GM08714 (cell line): Measurements from ENCODE around the gene FGFR3.
A peak's percentile ranks its signal among the peaks of the same experiment; 100 is the strongest.

Experiments
- H3K4me3 ChIP-seq: fragments of 200-500 bp; sonication (Bioruptor generic); 2 replicates; pipeline ENCODE4 v1.5.1; 2014; ENCODE audit warnings: mild to moderate bottlenecking, low read length, inconsistent platforms
- ZNF274 ChIP-seq: IDR thresholded peaks from 2 replicates; pipeline ENCODE4 v1.6.1; 2012; ENCODE audit warnings: mild to moderate bottlenecking, low read depth, low read length

Gene FGFR3

GRCh38 chr4:1792832-1793495 lies at the start of gene FGFR3:
Gene FGFR3 (plus strand): TSS chr4:1793293. CDS start chr4:1793935, 642 bp downstream.
- H3K4me3 ChIP-seq = peak within 1 kb of the TSS; percentile 20; the same call in 1 of the 2 replicates
- TF ChIP-seq ZNF274 = no peak

DNA sequence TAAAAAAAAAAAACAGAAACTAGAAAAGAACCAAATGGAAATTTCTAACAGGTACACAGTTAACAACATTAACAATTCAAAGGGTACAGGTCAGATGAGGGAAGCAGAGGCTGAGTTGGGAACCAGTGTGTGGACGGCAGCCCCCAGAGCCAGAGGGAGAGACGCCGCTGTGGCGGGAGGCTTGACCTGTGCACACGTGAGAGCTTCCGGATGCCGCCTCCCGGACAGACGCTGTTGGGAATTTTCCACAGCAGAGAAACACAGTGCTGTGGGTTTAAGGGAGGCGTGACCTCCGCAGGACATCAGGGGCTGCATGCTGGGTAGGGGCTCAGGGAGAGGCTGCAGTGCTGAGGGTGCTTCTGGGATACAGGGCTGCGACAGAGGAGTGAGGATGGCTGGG lies 49.5 kb upstream of the FGFR3 start:
- TF ChIP-seq ZNF274 = no peak
- no peak overlapping the region for H3K4me3 ChIP-seq

GRCh38 chr4:1743975-1744374 lies 49.1 kb upstream of the FGFR3 start:
- H3K4me3 ChIP-seq = no peak overlapping the region
- no peak for TF ChIP-seq ZNF274

- TF ChIP-seq ZNF274 = no peak
Observed at GRCh38 chr4:1744552-1744951, 48.5 kb upstream of the FGFR3 start.

DNA sequence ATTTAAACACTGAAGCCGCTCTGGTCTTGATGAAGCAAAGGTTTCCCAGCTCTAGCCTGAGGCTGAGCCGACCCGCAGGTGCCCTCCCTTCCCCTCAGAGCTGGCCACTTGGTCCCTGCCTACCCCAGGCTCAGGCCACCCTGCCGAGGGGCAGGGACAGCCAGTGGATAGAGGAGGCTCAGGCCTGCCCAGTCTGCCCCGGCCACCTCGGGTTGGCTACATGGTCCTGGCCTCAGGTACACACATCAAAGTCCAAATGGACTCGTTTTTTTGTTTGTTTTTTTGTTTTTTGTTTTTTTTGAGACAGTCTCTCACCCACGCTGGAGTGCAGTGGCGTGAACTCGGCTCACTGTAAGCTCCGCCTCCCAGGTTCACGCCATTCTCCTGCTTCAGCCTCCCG lies 47.9 kb upstream of the FGFR3 start:
- no peak for TF ChIP-seq ZNF274
- H3K4me3 ChIP-seq = no peak overlapping the region

More at GRCh38 chr4:1744552-1744951, 48.5 kb upstream of the FGFR3 start:
- no peak overlapping the region for H3K4me3 ChIP-seq

DNA sequence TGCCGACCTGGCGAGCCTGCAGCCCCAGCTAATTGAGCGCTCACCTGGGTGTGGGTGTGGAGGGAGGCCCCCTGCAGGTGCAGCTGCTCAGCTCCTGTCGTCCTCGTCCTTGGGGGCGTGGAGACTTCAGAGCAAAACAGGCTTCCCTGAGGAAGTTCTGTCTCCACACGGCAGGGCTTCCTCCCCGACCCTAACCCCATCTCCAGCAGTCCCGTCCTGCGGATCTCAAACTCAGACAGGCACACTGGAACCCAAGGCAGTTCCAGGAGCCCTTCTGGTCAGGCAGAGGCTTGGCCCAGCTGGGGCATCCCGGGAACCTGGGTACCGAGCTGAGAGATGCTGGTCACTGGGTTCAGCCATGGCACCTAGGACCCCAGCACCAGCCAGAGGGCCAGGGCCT lies 47.4 kb upstream of the FGFR3 start:
- no peak overlapping the region for H3K4me3 ChIP-seq
- no peak for TF ChIP-seq ZNF274

GRCh38 chr4:1746265-1746691 lies 46.8 kb upstream of the FGFR3 start:
- no peak for TF ChIP-seq ZNF274
- H3K4me3 ChIP-seq = no peak overlapping the region

DNA sequence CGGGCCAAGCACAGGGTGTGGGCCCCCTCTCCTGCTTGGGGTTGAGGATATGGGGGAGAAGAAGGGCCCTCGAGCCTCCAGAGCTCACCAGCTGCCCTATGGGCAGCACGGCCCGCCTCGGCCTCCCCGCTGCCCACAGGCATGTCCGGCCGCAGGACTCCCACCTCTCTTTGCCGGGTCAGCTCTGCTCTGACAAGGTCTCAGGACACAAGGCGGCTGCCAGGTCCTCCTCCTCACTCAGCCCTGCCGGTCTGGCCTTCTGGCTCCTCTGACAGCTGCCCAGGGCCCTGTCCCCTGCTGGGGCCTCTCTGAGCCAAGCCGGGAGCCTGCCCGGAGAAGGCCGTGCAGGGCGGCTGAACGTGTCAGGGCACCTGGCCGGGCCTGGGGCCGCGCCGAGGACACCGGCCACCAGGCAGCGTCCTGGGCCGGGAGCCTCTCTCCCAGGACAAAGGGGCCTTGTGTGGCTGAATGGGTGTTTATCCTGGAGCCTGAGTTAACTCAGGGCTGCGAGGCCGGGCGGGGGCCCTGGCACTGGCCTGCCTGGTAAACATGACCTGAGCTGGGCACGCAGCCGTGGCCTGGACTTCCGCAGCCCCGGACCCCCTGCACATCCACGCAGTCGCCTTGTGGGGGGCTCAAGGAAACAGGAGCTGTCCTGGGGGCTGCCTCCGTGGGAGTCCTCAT lies 46.0 kb upstream of the FGFR3 start:
- no peak for TF ChIP-seq ZNF274
- no peak overlapping the region for H3K4me3 ChIP-seq

DNA sequence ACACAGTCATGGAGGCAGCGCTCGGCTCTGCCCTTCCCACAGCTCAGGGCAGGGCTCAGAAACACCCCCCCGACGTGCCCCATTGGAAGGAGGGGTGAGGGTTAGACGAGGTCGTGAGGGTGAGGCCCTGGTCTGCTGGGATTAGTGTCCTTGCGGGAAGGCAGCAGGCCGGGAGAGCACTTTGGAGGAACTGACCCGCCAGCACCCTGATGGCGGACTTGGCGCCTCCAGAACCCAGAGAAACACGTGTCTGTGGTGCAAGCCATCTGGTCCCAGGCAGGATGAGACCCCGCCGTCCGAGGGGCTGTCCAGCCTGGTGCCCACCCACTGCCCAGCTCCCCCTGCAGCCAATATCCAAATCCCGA lies 45.5 kb upstream of the FGFR3 start:
- no peak overlapping the region for H3K4me3 ChIP-seq
- TF ChIP-seq ZNF274 = no peak

- no peak overlapping the region for H3K4me3 ChIP-seq
- TF ChIP-seq ZNF274 = no peak
Observed at GRCh38 chr4:1748465-1748995, 44.6 kb upstream of the FGFR3 start.

DNA sequence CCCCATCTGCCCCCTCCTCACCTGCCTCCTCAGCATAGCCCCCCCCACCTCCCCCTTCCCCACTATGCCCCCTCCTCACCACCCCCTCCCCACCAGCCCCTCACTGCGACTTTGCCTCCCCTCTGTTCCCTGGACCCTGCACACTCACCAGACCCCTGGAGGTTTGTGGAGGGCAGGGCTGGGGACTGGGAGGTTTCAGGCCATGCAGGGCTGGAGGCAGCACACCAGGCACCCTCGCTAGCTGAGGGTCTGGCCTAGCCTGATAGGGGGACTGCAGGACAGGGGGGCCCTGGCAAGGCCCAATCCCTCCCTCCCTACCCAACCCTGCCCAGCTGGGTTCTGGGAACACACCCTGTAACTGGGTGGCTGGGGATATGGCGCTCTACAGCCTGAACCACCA lies 43.7 kb upstream of the FGFR3 start:
- no peak overlapping the region for H3K4me3 ChIP-seq
- TF ChIP-seq ZNF274 = no peak

DNA sequence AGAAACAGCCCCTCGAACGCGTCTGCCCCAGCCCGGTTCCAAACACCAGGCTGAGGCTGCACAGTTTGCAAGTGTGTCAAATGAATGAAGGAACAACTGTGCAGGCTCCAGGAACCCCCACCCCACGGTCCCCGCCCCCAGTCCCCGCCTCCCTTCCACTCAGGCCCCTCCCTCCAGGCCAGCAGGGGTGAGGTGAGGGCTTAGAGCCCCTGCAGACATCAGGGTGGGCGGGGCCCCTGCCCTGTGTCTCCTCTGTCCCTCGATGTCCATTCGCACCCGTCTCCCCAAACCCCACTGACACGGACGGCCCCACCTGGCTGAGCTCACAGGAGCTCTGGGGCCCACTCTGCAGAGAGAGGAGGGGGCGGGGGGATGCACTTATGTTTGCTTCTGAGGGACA lies 43.3 kb upstream of the FGFR3 start:
- no peak for TF ChIP-seq ZNF274
- H3K4me3 ChIP-seq = no peak overlapping the region

GRCh38 chr4:1750381-1751154 lies 42.5 kb upstream of the FGFR3 start:
- H3K4me3 ChIP-seq = no peak overlapping the region
- no peak for TF ChIP-seq ZNF274

- H3K4me3 ChIP-seq = no peak overlapping the region
Observed at GRCh38 chr4:1751155-1751918, 41.8 kb upstream of the FGFR3 start.

DNA sequence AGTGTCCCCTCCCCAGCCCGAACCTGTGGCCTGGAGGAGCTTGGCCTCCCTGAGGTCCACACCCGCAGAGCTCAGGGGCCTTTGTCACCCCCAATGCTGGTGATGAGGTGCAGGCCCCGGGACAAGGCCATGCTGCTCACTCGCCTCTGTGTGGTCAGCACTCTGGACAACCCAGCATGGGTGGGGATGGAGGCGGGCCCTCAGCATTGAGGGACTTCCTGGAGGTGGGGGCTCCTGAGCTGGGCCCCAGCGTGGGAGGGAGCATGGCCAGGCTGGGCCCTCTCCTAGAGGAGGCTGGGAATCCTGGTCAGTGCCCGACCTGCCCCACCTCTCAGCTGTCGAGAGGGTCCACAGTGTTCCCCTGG lies 41.2 kb upstream of the FGFR3 start:
- no peak for TF ChIP-seq ZNF274
- H3K4me3 ChIP-seq = no peak overlapping the region

More at GRCh38 chr4:1751155-1751918, 41.8 kb upstream of the FGFR3 start:
- TF ChIP-seq ZNF274 = no peak
